Activated T-cell treated with anti-CD3 and anti-CD28 coated beads for 24 hours (primary cell): ENCODE data around the gene CBARP.

Experiments
- DNase-seq: peaks from one replicate; pipeline ENCODE4 v3.0.0-alpha.2; 2020; ENCODE audit warnings: low read depth

Gene CBARP

GRCh38 chr19:1227304-1228054, 10.3 kb downstream of the CBARP start:
- no peak for DNase-seq

GRCh38 chr19:1226522-1227303, 11.1 kb downstream of the CBARP start:
- DNase-seq: no peak

DNA sequence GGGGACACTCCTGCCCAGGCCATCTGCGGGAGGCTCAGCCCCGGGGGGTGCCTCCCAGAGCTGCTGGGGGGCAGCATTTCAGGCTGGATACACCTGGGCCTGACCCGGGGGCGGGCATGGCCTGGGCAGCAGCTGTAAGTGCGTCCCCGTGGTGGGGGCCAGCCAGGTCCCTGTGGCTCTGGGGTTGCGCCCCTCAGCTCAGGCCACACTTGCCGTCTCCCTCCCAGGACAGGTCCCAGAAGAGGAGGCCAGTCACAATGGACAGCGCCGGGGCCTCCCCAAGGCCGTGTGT, 11.6 kb downstream of the CBARP start:
- no peak for DNase-seq

DNA sequence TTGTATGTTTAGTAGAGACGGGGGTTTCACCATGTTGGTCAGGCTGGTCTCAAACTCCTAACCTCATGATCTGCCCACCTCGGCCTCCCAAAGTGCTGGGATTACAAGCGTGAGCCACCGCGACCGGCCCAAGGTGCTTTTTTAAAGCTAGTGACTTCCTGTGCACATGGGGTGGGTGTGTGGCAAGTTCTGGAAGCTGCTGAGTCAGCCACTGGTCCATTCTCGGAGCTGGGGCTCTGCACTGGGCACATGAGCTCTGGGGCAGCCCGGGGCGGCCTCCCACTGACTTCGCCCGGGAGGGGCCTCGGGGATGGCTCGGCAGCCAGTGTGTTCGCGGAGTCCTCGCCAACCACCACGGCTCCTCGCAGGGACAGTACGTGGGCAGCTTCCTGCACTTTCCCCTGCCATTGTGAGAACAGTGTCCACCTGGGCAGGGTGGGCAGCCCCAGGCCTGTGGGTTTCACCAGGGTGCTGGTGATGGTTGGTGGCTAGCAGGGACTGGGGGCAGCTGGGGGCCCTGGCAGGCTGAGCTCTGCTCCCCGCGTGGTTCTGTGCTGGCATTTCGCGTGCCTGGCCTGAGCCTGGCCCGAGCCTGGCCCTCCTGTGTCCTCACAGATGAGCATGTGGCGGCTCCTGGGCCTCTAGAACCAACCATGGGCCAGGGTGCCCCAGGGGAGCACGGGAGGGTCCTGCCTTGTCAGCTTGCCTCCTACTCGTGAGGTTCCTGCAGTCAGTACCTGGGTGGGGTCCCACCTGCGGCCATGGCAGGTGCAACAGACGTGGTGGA, 12.2 kb downstream of the CBARP start:
- DNase-seq: no peak

DNA sequence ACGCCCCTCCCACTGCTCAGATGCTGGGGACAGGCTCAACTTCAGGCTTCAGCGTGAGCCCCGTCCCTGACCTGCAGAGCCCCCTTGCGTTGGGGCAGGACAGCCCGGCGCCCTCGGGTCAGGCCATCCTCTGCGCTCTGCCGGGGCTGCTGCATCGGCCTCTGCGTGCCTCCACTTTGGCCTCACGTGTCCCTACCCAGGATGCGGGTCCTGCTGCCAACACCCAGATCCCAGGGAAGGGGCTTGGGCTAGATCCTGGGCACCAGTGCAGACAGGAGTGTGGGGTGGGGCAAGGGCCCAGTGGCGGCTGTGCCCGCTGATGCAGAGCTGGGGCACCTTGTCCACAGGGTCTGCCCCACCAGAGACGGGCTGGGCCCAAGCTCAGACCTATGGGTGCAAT, 13.0 kb downstream of the CBARP start:
- no peak for DNase-seq

- no peak for DNase-seq
Observed at GRCh38 chr19:1224047-1224825, 13.6 kb downstream of the CBARP start.

- no peak for DNase-seq
Observed at GRCh38 chr19:1223018-1223855, 14.6 kb downstream of the CBARP start.

- no peak for DNase-seq
Observed at GRCh38 chr19:1222394-1222793, 15.4 kb downstream of the CBARP start.

DNA sequence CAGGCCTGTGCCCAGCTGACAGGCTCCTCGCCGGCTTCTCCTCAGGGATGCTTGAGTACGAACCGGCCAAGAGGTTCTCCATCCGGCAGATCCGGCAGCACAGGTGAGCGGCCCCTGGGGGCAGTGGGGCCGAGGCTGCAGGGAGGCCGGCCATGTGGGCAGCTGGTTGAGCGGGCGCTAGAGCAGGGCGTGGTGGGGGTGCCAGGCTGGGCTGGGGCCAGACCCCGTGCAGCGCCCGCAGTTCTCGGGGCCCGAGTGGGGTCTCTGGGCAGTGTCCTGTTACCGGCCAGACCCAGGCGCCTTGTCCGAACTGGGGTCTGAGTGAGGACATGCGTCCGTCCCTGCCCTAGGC, 15.9 kb downstream of the CBARP start:
- DNase-seq: no peak

GRCh38 chr19:1220976-1221903, 16.6 kb downstream of the CBARP start:
- DNase-seq: no peak

DNA sequence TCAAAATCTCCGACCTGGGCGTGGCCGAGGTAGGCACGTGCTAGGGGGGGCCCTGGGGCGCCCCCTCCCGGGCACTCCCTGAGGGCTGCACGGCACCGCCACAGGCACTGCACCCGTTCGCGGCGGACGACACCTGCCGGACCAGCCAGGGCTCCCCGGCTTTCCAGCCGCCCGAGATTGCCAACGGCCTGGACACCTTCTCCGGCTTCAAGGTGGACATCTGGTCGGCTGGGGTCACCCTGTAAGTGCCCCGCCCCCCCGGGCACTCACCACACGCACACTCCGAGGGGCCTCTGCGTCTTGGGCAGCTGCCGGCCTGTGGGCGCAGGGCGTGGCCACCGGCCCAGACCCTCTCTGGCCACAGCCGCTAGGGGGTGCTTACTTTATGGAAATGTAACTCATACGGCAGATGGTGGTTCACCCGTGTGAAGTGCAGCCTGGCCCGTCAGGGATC, 17.3 kb downstream of the CBARP start:
- DNase-seq: no peak

- DNase-seq: no peak
Observed at GRCh38 chr19:1219786-1220476, 17.9 kb downstream of the CBARP start.

DNA sequence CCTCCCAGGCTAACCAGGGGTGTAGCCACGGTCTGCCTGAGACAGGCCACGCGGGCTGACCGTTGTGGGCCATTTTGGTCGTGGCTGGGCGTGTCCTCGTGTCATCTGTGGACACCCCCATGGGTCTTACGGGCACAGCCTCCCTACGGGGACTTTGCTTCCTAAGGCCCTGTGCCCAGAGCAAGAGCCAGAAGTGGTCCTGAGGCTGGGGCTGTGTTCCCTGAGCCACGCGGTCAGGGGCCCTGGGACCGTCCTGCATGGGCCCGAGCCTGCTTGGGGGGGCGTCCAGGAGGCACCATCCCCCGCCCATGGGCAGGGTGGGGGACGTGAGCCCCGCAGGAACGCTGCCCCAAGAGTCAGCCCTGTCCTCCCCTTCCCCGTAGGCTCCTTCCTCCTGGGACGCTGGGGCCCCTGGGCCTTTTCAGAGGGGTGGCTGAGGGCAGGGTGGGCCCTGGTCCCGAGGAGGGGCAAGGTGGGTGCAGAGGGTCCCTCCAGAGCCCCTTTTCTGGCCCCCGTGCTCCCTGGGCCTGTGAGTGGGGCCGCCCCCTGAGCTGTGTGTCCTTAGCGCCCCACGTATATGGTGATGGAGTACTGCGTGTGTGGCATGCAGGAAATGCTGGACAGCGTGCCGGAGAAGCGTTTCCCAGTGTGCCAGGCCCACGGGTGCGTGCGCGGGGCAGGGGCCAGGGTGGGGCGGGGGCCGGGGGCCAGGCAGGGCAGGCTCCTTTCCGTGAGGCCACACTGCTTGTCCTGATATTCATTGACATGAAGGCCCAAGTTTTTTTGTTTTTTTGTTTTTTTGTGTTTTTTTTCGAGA, 18.8 kb downstream of the CBARP start:
- no peak for DNase-seq

- no peak for DNase-seq
Observed at GRCh38 chr19:1217366-1217765, 20.4 kb downstream of the CBARP start.

GRCh38 chr19:1216756-1217155, 21.0 kb downstream of the CBARP start:
- no peak for DNase-seq

DNA sequence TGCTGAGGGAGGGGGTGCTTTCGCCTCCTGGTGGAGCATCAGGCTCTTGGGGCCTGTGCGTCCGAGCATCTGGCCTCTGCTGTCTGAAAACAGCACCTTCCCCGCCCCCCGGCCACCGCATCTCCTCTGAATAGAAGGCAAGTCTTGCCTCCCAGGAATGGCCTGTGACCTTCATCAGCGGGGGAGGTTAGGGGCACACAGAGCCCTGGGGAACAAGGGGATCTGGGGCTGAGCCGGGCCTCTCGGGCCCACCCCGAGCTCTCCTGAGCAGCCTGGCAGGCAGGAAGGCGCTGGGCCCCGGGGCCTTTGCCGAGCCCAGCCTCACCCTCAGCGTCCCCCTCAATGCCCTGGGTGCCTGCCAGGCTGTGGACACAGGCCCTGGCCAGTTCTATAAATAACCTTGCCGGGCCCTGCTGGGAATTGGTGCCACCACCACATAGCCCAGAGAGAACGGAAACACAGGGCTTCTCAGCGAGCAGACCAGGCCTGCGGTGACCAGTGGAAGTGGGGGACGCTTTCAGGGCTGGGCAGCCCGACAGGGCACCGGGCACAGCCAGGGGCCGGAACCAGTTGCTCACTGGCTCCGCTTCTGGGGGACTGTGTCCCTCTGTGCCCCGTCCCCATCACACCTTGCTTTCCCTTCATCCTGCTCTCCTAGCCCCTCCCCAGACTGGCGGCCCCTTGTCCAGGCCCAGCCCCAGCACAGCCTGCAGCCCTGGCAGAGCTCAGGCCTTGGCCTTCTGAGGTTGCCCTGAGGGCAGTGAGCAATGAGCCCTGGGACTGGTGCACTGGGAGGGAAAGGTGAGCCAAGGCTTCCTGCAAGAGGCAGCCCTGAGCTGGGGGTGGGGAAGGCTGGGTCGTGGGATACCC, 22.7 kb downstream of the CBARP start:
- no peak for DNase-seq

GRCh38 chr19:1214299-1214861, 23.4 kb downstream of the CBARP start:
- no peak for DNase-seq
